GM18511 (cell line): ENCODE measurements around the gene DNAH12.

Experiments used
- ATAC-seq: cut with Tn5 transposase; IDR thresholded peaks from one replicate; pipeline ENCODE4 v1.9.1; 2021; ENCODE audit warnings: mild to moderate bottlenecking, moderate library complexity; ENCODE audit not compliant: unreplicated experiment

DNAH12 gene

DNA sequence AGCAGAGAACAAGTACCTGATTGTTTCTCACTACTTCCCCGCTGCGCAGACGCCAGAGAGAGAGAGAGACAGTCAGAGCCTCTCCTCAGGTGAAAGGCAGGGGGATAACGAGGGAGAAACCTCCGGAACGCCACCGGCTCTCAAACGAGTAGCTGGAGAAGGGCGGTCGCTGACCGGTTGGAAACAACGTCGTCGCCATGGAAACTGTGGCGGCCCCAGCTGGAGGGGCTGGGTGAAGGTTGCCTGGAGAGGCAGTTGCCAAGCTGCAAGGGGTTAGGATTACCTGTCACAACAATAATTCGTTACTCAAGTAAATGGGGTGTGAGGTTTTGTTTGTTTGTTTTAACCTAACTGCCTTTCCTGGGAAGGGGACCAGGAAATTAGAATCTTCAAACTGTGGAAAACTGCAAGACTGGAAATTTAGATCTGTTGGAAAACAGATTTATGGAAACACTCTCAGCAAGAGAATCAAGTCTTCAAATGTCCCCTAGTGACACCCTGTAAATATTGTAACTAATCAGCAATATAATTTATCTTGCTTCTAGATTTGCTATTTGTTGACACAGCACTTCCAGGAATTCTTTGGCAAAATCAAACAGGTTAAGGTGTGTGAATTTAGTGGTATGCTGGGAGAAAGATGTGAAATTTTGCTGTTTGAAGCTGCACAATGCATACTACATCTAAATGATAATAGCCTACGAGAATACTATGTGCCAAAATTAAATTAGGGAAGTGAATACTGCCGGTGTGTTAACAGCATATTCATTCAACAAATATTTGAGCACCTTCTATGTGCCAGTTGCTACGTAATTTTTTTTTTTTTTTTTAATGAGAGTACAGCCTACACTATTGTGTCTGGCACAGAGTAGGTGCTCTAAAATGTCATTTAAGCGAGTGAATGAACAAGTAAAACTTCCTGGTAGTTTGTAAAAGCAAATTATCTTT, at the start of gene DNAH12:
TSS of gene DNAH12 (minus strand) at position 164 of the 945 bp plus-strand sequence. CDS start 1,474 bp downstream, outside the sequence.
- no peak for ATAC-seq

- ATAC-seq = no peak
These were observed 48.2 kb upstream of the DNAH12 start for GRCh38 chr3:57592306-57592705.

DNA sequence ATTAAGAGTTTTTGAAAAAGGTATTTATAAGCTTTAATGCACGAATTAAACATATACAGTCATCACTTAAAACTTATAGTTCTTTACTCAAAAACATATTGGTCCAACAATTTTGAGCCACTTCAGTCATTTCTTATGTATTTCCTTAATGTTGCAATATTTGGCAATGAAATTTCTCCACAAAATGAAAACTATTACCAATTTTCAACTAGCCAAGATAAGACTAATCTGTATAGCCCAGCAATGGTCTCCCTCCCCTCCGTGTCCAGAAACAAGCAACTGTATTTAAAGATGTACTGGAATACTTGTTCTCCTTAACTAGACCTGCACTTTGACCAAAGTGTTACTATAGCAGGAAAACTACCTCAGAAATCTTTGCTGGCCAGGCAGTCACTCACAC, 43.8 kb upstream of the DNAH12 start:
- no peak for ATAC-seq

DNA sequence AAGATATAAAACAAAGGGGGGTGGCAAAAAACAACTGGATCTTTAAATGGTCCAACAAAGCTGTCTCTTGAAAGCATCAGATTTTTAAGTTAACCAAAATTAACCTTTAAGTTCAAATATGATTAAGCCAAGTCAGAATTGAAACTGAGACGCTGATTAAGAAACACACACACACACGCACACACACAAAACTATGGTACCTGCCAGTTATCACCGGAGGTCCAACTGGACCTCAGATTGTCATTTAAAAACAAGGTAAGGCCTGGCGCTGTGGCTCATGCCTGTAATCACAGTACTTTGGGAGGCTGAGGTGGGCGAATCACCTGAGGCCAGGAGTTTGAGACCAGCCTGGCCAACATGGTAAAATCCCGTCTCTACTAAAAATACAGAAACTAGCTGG, 42.6 kb upstream of the DNAH12 start:
- no peak for ATAC-seq

- no peak for ATAC-seq
These were observed 39.4 kb upstream of the DNAH12 start for GRCh38 chr3:57583544-57583943.

DNA sequence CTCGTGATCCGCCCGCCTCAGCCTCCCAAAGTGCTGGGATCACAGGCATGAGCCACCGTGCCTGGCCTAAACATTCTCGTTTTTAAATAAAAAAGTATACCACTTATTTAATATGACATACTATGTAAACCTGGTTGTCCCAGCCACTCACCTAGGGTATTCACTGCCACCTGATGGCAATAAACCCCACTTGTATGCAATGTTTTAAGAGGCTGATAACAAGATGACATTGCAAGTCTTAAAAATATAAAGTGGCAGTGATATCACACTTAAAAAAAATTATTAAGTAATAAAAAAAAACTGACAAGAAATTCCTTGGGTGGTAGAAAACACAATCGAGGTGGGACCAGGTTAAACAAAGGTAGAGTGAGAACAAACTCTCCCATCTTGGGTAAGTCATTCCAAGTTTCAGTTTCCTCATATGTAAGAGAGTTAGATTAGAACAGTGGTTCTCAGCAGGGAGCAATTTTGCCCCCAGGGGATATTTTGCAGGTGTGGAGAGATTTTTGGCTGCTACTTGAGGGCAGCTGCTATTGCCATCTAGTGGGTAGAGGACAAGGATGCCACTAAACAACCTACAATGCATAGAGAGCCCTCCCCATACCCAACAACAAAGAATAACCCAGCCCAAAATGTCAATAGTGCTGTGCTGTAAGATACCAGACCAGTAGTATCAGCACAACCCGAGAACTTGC, 38.5 kb upstream of the DNAH12 start:
- no peak for ATAC-seq

- ATAC-seq = no peak
These were observed 33.7 kb upstream of the DNAH12 start for GRCh38 chr3:57577801-57578200.

DNA sequence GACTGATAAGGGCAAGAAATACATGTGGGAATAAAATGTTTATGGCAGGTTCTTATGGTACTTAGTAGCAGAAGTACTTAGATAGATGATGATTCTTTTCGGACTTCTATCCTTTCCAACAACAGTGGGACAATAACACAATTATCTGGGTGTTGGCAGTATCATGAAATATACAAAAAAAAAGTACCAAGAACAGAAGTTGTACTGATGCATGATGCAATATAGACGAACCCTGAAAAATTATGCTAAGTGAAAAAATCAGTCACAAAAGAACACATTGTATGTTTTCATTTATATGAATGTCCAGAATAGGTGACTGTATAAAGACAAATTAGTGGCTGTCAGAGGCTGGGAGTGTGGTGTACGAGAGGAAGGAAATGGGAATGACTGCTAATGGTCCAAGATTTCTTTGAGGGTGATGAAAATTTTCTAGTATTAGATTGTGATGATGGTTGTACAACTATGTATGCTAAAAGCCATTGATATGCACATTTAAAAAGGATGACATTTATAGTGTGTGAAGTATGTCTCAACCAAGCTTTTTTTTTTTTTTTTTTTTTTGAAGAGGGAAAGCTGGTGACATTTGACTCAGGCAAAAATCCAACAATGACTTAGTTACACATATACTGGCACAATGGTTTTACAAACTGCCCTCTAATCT, 32.0 kb upstream of the DNAH12 start:
- ATAC-seq = no peak

GRCh38 chr3:57572096-57572495, 28.0 kb upstream of the DNAH12 start:
- no peak for ATAC-seq

DNA sequence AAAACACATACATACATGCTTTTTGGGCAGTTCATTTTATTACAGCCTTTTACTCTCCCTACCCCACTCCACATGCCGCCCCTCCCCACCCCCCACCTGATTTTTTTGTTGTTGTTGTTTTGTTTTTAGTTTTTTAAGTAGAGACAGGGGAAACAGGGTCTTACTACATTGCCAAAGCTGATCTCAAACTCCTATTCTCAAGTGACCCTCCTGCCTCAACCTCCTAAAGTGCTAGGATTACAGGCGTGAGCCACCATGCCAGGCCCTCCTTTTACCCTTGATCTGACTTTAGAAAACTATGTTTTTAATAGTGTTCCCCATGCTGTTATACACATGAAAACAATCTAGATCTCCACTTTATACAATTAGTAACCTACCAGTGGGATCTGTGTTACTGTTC, 26.7 kb upstream of the DNAH12 start:
- no peak for ATAC-seq

- no peak for ATAC-seq
These were observed 25.8 kb upstream of the DNAH12 start for GRCh38 chr3:57569859-57570450.

- ATAC-seq = no peak
These were observed 15.4 kb upstream of the DNAH12 start for GRCh38 chr3:57559526-57559925.

- ATAC-seq = peak; percentile 15
These were observed 13.0 kb upstream of the DNAH12 start for GRCh38 chr3:57557085-57557537.

DNA sequence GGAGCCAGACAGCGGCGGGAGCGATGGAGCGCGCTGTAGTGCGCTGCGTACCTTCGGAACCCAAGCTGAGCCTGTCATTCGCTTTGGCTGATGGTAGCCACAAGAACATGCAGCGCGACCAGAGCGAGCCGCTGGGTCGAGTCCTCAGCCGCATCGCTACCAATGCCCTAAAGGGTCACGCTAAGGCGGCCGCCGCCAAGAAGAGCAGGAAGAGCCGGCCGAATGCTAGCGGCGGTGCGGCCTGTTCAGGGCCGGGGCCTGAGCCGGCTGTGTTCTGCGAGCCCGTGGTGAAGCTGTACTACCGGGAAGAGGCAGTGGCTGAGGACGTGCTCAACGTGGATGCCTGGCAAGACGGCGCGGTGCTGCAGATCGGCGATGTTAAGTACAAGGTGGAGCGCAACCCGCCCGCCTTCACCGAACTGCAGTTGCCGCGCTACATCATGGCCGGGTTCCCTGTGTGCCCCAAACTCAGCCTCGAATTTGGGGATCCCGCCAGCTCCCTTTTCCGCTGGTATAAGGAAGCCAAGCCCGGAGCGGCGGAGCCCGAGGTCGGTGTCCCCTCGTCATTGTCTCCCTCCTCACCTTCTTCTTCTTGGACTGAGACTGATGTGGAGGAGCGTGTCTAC, 12.4 kb upstream of the DNAH12 start:
- ATAC-seq = peak; percentile 39

GRCh38 chr3:57555738-57556458, 11.8 kb upstream of the DNAH12 start, which contains the start of gene PDE12:
Gene PDE12, plus strand, starts transcription at chr3:57556274. Its CDS starts 106 bp downstream, at chr3:57556380.
- peak; percentile 87 for ATAC-seq

- no peak for ATAC-seq
These were observed 11.2 kb upstream of the DNAH12 start for GRCh38 chr3:57555306-57555705.

- no peak for ATAC-seq
These were observed 2.5 kb upstream of the DNAH12 start for GRCh38 chr3:57546616-57547015.

GRCh38 chr3:57545636-57546268, 1.6 kb upstream of the DNAH12 start:
- no peak for ATAC-seq

- ATAC-seq = no peak
These were observed 5.7 kb downstream of the DNAH12 start for GRCh38 chr3:57538465-57538864.
